CD4-positive, alpha-beta T cell (primary cell): ENCODE results near the gene TMEM198. TPM values are rescaled to one million over a fixed set of nuclear protein-coding genes. Genes with fewer than 3 reads are reported as not detected.

Experiments used
- ATAC-seq: fragments of 200-7000 bp; cut with Tn5 transposase; one replicate; pipeline ENCODE4 v1.10.0; 2022; ENCODE audit warnings: mild to moderate bottlenecking; ENCODE audit not compliant: poor library complexity
- CTCF ChIA-PET: fragments of 350-600 bp; sonication (Branson Sonifier 250); formaldehyde crosslinking; loops from one replicate; lab custom pipeline; 2021; ENCODE audit warnings: antibody characterized with exemption, inconsistent platforms; lab: Charles Lee
- POLR2A ChIA-PET: fragments of 350-600 bp; sonication (Branson Sonifier 250); formaldehyde crosslinking; loops from one replicate; lab custom pipeline; 2021; ENCODE audit warnings: antibody characterized with exemption, inconsistent platforms; lab: Charles Lee
- DNase-seq, 14 experiments: peaks; one replicate each; pipeline ENCODE4 v3.0.0-alpha.2; 2013 to 2020; ENCODE audit warnings: mixed read lengths in 2 of 14
- H3K27ac ChIP-seq, 2 donors: one replicate each; pipeline versions ENCODE4 v1.5.1 to v1.7.0; 2013; ENCODE audit warnings: low read length in 2 of 2, low read depth in 1 of 2, mild to moderate bottlenecking in 1 of 2
- H3K27me3 ChIP-seq, 2 experiments: 1 replicate in 1 of 2; 2 replicates in 1 of 2; pipeline versions ENCODE4 v1.6.1 to v1.7.0; 2013; ENCODE audit warnings: low read length in 2 of 2, control low read depth in 1 of 2, mild to moderate bottlenecking in 1 of 2, moderate library complexity in 1 of 2; ENCODE audit not compliant: insufficient read depth in 2 of 2, control insufficient read depth in 1 of 2
- H3K36me3 ChIP-seq: one replicate; pipeline ENCODE4 v1.6.1; 2013; ENCODE audit warnings: low read length, control low read depth; ENCODE audit not compliant: insufficient read depth
- H3K4me1 ChIP-seq: one replicate; pipeline ENCODE4 v1.6.1; 2013; ENCODE audit warnings: low read length, control low read depth; ENCODE audit not compliant: insufficient read depth
- H3K4me3 ChIP-seq: one replicate; pipeline ENCODE4 v1.5.1; 2013; ENCODE audit warnings: mild to moderate bottlenecking, low read length, moderate library complexity
- H3K9me3 ChIP-seq, 2 experiments: 1 replicate in 1 of 2; 2 replicates in 1 of 2; pipeline versions ENCODE4 v1.6.1 to v1.7.0; 2013; ENCODE audit warnings: low read length in 2 of 2, mild to moderate bottlenecking in 2 of 2, control low read depth in 1 of 2, moderate library complexity in 1 of 2; ENCODE audit not compliant: control insufficient read depth in 1 of 2, insufficient read depth in 1 of 2
- H3K27ac Mint-ChIP-seq: one replicate; pipeline ENCODE4 v1.8.0; 2020; ENCODE audit warnings: mixed read lengths
- H3K27me3 Mint-ChIP-seq: one replicate; pipeline ENCODE4 v1.8.0; 2021; ENCODE audit warnings: mixed read lengths
- H3K36me3 Mint-ChIP-seq: one replicate; pipeline ENCODE4 v1.8.0; 2021; ENCODE audit warnings: low read depth, mixed read lengths
- H3K4me1 Mint-ChIP-seq: one replicate; pipeline ENCODE4 v1.8.0; 2021; ENCODE audit warnings: low read depth, mixed read lengths
- H3K4me3 Mint-ChIP-seq: one replicate; pipeline ENCODE4 v1.8.0; 2020; ENCODE audit warnings: mild to moderate bottlenecking, mixed read lengths
- H3K9me3 Mint-ChIP-seq: one replicate; pipeline ENCODE4 v1.8.0; 2020; ENCODE audit warnings: mixed read lengths
- CTCF ChIP-seq: fragments of 200-600 bp; IDR thresholded peaks from one replicate; pipeline ENCODE4 v1.8.0; 2022; ENCODE audit warnings: antibody characterized with exemption, mild to moderate bottlenecking
- intact Hi-C, 2 experiments: fragments of 100-400 bp; cut with DNase I in 1 of 2; cut with micrococcal nuclease in 1 of 2; formaldehyde crosslinking; loops; one replicate each; pipeline versions ENCODE4 v1.15.1 to v1.9.0; 2023 to 2025; cut with DNase I, micrococcal nuclease
- total RNA-seq, 174 experiments: library from RNA in 2 of 174; stranded (reverse) in 2 of 174; gene quantifications; one replicate each; pipeline ENCODE4 v1.2.3 and lab custom pipeline; 2021 to 2026

Gene TMEM198
- total RNA-seq, 2 experiments from 2014 or later, result 0.47 to 0.91 TPM

- Mint-ChIP-seq H3K9me3 (no peaks in the 10 kb centered on the region), H3K4me3 (peak overlapping the region; percentile 98), H3K4me1 (peaks cover 24% of the 10 kb centered on the region), H3K27me3 (peaks cover 20% of the 10 kb centered on the region), H3K36me3 (peaks cover 16% of the 10 kb centered on the region), H3K27ac (no peak overlapping the region)
- peaks cover 13% of the 10 kb centered on the region for H3K4me1 ChIP-seq
- H3K4me3 ChIP-seq, result no peak overlapping the region
- TF ChIP-seq CTCF, result no peak
- intact Hi-C loops, result loop anchor here in 1 of 2 experiments (5.0 to 10.0 kb wide), 4 partner anchors 47 to 883 kb away; partner anchors contain the start of genes CNPPD1, RETREG2, SLC23A3 and TTLL4
- ATAC-seq (no peak), DNase-seq (no peak)
- no peaks in the 10 kb centered on the region for H3K27me3 ChIP-seq
- no peaks in the 10 kb centered on the region for H3K9me3 ChIP-seq
- ChIA-PET POLR2A (no interaction called here), CTCF (no interaction called here)
- H3K27ac ChIP-seq, result no peak overlapping the region
- H3K36me3 ChIP-seq, result no peaks in the 10 kb centered on the region
These were observed 51.4 kb downstream of the TMEM198 start for GRCh38 chr2:219595256-219595655.

GRCh38 chr2:219596954-219597551 lies 53.2 kb downstream of the TMEM198 start:
- peaks cover 13% of the 10 kb centered on the region for H3K27me3 Mint-ChIP-seq
- H3K27ac Mint-ChIP-seq, result peak overlapping the region; percentile 94
- Histone ChIP-seq H3K27me3 (no peaks in the 10 kb centered on the region), H3K27ac (peak overlapping the region; percentile 70 to 79), H3K4me1 (peaks cover 13% of the 10 kb centered on the region), H3K4me3 (peak overlapping the region; percentile 73), H3K9me3 (no peaks in the 10 kb centered on the region), H3K36me3 (peaks cover 13% of the 10 kb centered on the region)
- no peaks in the 10 kb centered on the region for H3K9me3 Mint-ChIP-seq
- ATAC-seq (peak; percentile 5), DNase-seq (peak in 1 of 14 experiments; percentile 6)
- peaks cover 24% of the 10 kb centered on the region for H3K4me1 Mint-ChIP-seq
- peaks cover 33% of the 10 kb centered on the region for H3K36me3 Mint-ChIP-seq
- intact Hi-C loops, result loop anchor here (1.0 to 10.0 kb wide), 7 partner anchors 45 to 885 kb away; partner anchors contain the start of genes CHPF (in 1 of the 2), CNPPD1 (in 1 of the 2), RETREG2 (in 1 of the 2) and SLC23A3 (in 1 of the 2)
- CTCF ChIA-PET, result interaction anchor here (1.1 to 2.8 kb wide), 8 partner anchors 37 to 617 kb away, joined by 3 to 8 read pairs (median 4); partner anchors contain the start of gene GMPPA
- POLR2A ChIA-PET, result interaction anchor here (0.7 to 2.1 kb wide), 7 partner anchors 26 to 938 kb away, joined by 3 to 16 read pairs (median 3); partner anchors contain the start of genes BCS1L, CHPF, DNPEP and OBSL1
- TF ChIP-seq CTCF, result no peak
- H3K4me3 Mint-ChIP-seq, result peak overlapping the region; percentile 98

- ChIA-PET POLR2A (interaction anchor here (0.7 to 2.1 kb wide), 7 partner anchors 27 to 938 kb away, joined by 3 to 16 read pairs (median 3); partner anchors contain the start of genes BCS1L, CHPF, DNPEP and OBSL1), CTCF (interaction anchor here (1.1 to 2.8 kb wide), 8 partner anchors 37 to 618 kb away, joined by 3 to 8 read pairs (median 4); partner anchors contain the start of gene GMPPA)
- Histone ChIP-seq H3K4me1 (peaks cover 13% of the 10 kb centered on the region), H3K36me3 (peaks cover 20% of the 10 kb centered on the region), H3K4me3 (peak within 1 kb of the TSS; percentile 73), H3K27ac (peak within 1 kb of the TSS; percentile 70 to 79), H3K9me3 (no peaks in the 10 kb centered on the region), H3K27me3 (no peaks in the 10 kb centered on the region)
- intact Hi-C loops, result loop anchor here (1.0 to 10.0 kb wide), 8 partner anchors 45 to 885 kb away; partner anchors contain the start of genes CHPF (in 1 of the 2), CNPPD1 (in 1 of the 2), RETREG2 (in 1 of the 2) and SLC23A3 (in 1 of the 2)
- Mint-ChIP-seq H3K4me1 (peaks cover 24% of the 10 kb centered on the region), H3K36me3 (peaks cover 40% of the 10 kb centered on the region), H3K27ac (peak within 1 kb of the TSS; percentile 94), H3K9me3 (no peaks in the 10 kb centered on the region), H3K27me3 (peaks cover 7% of the 10 kb centered on the region), H3K4me3 (peak within 1 kb of the TSS; percentile 98)
- peak; percentile 85 for ATAC-seq
- peak; percentile 75 to 95 (median 84) for DNase-seq
- no peak for TF ChIP-seq CTCF
These were observed 53.9 kb downstream of the TMEM198 start, which contains the start of gene STK11IP for GRCh38 chr2:219597552-219598307. STK11IP (plus strand) TSS chr2:219597857; CDS start chr2:219598120, 263 bp downstream.
